SH-SY5Y (cell line): ENCODE data around the gene COMMD9.
A peak's percentile ranks its signal among the peaks of the same experiment; 100 is the strongest.

Experiments
- GATA2 ChIP-seq: IDR thresholded peaks from 2 replicates; pipeline ENCODE4 v1.6.1; 2011; ENCODE audit warnings: mild to moderate bottlenecking, low read depth, low read length
- GATA3 ChIP-seq: IDR thresholded peaks from 2 replicates; pipeline ENCODE4 v1.6.1; 2011; ENCODE audit warnings: low read depth, mild to moderate bottlenecking, low read length, moderate library complexity

COMMD9 gene

GRCh38 chr11:36270701-36271100, 18.5 kb downstream of the COMMD9 start:
- TF ChIP-seq GATA3 (no peak), GATA2 (no peak)

GRCh38 chr11:36268337-36268985, 20.8 kb downstream of the COMMD9 start:
- no peak for TF ChIP-seq GATA3
- no peak for TF ChIP-seq GATA2

- TF ChIP-seq GATA2 (no peak), GATA3 (no peak)
These were observed 22.5 kb downstream of the COMMD9 start for GRCh38 chr11:36266767-36267166.

DNA sequence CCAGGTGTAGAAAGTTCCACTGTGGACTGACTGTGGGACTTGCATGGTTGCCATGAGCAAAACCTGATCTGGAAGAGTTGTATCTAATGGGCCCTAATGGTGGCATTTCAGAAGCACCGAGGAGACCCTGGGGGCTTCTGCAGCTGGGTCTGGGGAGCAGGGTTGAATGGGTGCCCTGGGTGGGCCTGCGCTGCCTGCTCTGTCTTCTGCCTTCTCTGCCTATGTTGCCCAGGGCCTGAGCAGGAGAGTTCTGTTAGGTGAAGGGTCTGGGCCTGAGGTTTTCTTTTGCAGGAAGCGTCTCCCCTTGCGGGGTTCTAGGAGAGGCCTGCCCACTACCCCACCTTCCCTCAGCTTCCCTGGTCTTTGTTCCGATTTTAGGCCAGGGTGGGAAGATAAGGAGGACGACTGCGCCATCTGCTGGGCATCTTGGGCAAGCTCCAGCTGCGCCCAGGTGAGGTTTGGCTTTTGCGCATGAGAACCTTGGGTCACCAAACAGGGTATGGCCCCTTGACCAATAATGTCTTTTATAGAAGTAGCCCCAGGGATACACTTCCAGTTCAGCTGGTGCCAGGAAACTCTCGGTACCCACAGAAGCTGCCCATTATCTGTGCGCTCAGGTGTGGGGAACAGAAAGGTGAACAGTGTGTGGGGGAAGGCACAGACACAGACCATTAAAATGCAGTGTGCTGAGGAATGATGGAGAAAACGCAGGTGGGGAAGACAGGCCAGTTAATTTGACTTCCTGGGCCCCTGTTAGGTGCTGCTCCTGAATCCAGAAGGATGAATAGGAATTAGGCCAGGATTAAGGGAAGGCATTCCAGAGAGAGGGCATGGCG, 23.2 kb downstream of the COMMD9 start:
- TF ChIP-seq GATA2 (no peak), GATA3 (no peak)

DNA sequence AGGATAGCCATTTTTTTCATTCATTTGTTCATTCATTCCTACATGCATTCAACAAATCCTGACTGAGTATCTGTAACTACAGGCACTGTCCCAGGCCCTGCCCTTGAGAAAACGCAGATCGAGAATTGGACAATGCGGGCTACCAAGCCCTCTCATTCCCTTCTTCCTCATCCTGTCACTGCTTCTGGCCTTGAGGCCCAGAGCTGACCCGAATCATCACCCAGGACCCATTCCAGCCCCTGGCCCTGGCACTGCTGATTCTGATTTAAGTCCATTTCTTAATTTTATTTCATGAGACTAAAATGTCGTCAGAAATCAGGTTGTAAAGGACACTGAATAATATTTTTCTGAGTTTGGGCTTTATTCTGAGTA, 24.3 kb downstream of the COMMD9 start:
- TF ChIP-seq GATA2, result no peak
- no peak for TF ChIP-seq GATA3

DNA sequence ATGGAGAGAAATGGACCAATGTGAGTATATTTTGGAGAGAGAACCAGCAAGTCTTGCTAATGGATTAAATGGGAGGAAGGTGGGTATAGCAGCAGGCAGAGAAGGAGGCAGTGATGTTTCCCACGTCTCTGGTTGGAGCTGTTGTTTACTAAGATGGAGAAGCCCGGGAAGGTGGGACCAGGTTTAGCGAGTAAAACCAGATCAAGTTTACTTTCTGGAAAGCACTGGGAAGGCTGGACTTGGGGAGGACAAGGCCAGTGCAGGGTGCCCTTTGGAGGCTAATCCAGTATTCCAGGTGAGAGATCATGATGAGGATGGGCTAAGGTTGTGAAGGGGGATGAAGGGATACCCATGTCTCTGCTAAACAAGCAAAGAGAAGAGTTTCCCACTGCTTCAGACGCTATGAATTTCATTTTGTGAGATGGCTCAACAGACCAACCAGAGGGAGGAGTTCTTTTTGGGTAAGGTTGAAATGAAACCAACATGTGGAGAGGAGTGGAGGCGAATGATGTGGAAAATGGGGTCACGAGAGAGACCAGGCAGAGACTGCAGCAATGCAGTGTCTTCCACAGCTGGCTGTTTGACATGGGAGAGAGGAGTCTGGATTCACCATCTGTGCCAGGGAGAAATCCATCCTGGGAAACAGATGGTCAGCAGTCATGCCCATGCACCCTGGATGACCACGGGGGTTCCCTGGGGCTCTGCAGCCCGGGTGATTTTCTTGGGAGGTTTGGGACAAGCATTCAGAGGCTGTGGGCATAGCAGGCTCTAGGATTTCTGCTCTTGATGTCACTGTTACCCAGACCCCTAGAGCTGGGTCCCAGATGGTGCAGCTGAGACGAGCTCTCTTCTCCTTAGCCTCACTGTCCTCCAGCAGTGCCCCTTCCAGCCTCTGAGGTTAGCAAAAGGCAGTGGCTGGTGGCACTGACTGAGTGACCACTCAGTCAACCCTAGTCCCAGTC, 24.9 kb downstream of the COMMD9 start:
- TF ChIP-seq GATA3, result no peak

GRCh38 chr11:36261094-36261493, 28.1 kb downstream of the COMMD9 start:
- TF ChIP-seq GATA2 (no peak), GATA3 (no peak)

DNA sequence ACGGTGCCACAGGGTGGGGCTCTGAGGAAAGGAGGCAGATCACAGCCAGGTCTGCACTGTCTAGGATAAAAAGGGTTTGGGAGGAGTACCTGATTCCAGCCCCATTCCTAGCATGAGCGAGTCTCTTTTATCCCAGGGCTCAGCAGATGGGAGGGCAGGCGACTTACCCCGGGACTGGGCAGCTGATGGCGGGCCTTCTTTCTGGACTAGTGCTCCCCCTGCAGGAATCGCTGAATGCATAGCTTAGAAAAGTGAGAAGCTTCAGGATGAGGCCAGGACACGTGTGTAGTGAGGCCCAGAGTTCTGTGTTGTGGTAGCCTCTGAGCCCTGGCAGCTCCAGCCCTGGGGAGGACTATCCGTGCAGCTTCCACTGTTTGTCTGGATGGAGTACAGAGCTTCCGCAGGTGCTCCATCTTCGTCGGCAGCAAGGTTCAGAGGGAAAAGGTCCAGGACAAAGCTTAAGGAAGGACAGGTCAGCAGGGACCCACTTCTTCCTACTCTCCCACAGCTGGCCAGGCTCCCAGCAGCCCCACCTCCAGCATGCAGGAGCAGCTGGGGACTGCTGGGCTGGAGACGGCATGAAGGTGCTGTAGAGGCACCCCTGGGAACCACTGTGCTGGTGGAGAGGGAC, 30.4 kb downstream of the COMMD9 start:
- TF ChIP-seq GATA2 (no peak), GATA3 (no peak)

- TF ChIP-seq GATA3, result no peak
These were observed 31.9 kb downstream of the COMMD9 start for GRCh38 chr11:36257351-36257750.

DNA sequence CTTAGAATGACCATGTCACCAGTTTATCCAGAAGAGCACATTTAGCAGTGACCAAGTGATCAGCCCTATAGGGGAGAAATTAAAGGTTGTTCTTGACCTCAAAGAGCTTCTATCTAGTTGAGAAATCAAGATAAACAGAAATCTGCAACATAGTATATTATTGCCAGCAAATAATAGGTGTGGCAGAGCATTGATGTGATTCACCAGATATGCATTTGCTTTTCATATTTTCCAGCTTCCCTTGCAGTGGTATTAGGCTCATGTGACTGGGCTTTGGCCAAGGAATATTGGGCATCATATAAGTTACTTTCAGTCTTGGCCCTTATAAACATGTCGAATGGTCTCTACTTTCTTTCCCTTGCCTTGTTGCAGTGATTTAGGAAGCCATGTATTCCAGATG, 34.5 kb downstream of the COMMD9 start:
- no peak for TF ChIP-seq GATA3
- TF ChIP-seq GATA2, result no peak

GRCh38 chr11:36253238-36253637, 36.0 kb downstream of the COMMD9 start:
- TF ChIP-seq GATA2 (peak; percentile 95), GATA3 (peak; percentile 65; the same call in 1 of the 2 replicates)

DNA sequence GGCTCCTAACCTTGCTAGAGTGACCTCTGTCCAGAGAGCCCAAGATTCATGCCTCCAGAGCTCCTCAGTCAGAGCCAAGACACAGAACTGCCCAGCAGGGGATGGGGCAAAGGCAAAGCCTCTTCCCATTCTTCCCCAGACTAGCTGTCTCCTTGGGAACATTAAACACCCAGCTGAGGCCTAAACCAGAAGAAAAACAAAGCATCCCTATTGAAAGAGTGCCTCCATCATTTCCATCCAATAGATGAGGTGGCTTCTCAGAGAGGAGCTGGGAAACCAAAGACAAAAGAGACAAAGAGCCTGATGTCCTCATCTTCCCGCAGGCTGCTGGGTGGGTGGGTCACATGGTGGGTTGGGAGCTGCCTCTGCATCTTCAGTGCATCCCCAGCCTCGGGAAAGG, 37.4 kb downstream of the COMMD9 start:
- no peak for TF ChIP-seq GATA2
- no peak for TF ChIP-seq GATA3

DNA sequence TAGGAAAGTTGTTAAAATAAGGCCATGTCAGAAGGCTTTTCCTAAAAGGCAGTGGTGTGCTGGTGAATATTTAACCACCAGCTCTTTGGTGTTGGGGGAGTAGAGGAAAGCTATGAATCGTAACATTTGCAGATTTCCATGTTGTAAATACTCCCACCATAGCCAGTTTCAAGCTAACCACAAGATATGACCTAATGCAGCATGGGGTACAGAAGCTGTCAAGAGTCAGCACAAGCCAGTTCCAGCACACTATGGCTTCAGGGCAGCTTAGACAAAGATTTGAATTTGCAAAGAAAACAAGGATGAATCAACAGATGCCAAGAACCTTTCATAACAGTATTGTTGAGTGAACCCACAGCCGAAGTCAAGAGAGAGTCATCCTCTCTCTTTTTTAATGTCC, 40.0 kb downstream of the COMMD9 start:
- no peak for TF ChIP-seq GATA3
- no peak for TF ChIP-seq GATA2

- TF ChIP-seq GATA3, result no peak
- no peak for TF ChIP-seq GATA2
These were observed 40.8 kb downstream of the COMMD9 start for GRCh38 chr11:36248436-36248835.
